Hematopoietic multipotent progenitor cell treated with erythropoietin and hydrocortisone succinate and interleukin-3 and kit ligand, for 15 days (in vitro differentiated cells): ENCODE results near the gene EML1.

ENCODE experiments used
- DNase-seq: peaks from one replicate; pipeline ENCODE4 v3.0.0-alpha.2; 2015; ENCODE audit warnings: low spot score

The EML1 gene

GRCh38 chr14:99904506-99904905, 111.3 kb downstream of the EML1 start:
- no peak for DNase-seq

GRCh38 chr14:99905121-99905520, 111.9 kb downstream of the EML1 start:
- no peak for DNase-seq

- no peak for DNase-seq
Observed at GRCh38 chr14:99907761-99908652, 114.8 kb downstream of the EML1 start.

GRCh38 chr14:99908653-99909250, 115.5 kb downstream of the EML1 start:
- DNase-seq: no peak

- DNase-seq: no peak
Observed at GRCh38 chr14:99909513-99910064, 116.4 kb downstream of the EML1 start.

GRCh38 chr14:99910337-99911309, 117.4 kb downstream of the EML1 start:
- no peak for DNase-seq

GRCh38 chr14:99915305-99916090, 122.3 kb downstream of the EML1 start:
- no peak for DNase-seq

GRCh38 chr14:99916091-99916383, 122.8 kb downstream of the EML1 start:
- DNase-seq: no peak

- DNase-seq: no peak
Observed at GRCh38 chr14:99918781-99919180, 125.6 kb downstream of the EML1 start.

GRCh38 chr14:99921425-99921824, 128.2 kb downstream of the EML1 start:
- no peak for DNase-seq

- DNase-seq: no peak
Observed at GRCh38 chr14:99924379-99924778, 131.2 kb downstream of the EML1 start.

- DNase-seq: no peak
Observed at GRCh38 chr14:99925471-99925870, 132.3 kb downstream of the EML1 start.

GRCh38 chr14:99928963-99929362, 135.8 kb downstream of the EML1 start:
- no peak for DNase-seq

- no peak for DNase-seq
Observed at GRCh38 chr14:99929601-99930000, 136.4 kb downstream of the EML1 start.

GRCh38 chr14:99930420-99931274, 137.4 kb downstream of the EML1 start:
- DNase-seq: peak; percentile 49

GRCh38 chr14:99931308-99931707, 138.1 kb downstream of the EML1 start:
- no peak for DNase-seq

GRCh38 chr14:99936056-99936455, 142.8 kb downstream of the EML1 start:
- DNase-seq: no peak

- DNase-seq: no peak
Observed at GRCh38 chr14:99936738-99937474, 143.7 kb downstream of the EML1 start.

GRCh38 chr14:99937475-99938244, 144.4 kb downstream of the EML1 start:
- no peak for DNase-seq
